Measurements from ENCODE around the gene MAP3K4. TPM values are rescaled to one million over a fixed set of nuclear protein-coding genes. Genes with fewer than 3 reads are reported as not detected.

MAP3K4 gene
- total RNA-seq, 4 donors from 2014 or later, result 22.5 to 38.0 (median 27.4) TPM

DNA sequence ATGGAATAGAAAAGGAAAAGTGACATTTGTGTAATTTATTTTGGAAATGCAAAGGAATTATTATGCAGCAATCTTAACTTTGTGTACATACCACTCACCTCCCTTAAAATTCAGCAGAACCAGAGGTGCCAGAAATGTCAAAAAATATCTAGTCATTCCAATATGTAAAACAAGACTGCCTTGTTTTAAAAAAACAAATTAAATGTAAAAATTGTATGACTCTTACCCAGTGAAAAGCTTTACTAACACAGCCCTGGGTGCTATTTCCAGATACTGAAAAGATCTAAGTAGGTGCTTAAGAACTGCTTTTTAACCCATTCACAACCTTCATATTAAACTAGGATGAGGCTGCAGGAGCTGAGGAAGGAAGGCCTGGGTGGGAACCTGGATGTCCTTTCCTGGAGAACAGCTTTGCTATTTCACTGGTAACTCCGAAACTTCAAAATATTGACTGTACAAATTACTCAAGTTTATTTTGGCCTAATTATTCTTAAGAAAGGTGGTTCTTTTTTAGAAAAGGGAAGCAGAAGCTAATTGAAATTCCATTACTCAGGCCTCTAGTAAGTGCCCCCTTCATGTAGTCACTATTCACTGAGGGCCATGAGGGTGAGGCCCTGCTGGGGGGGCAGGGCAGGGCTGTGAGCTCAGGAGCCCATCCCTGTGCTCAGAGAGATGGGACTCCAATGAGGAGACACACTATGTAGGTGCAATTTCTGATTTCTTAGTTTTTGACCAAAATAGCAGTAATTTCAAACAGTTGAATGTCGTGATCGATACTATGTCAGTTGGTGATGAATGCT lies 139.6 kb downstream of the MAP3K4 start:
- intact Hi-C loops (cut with DNase I), result no loop called here
- no peak overlapping the region for H3K27ac ChIP-seq
- DNase-seq, result no peak
- no peaks in the 10 kb centered on the region for H3K4me1 ChIP-seq
- H3K4me3 ChIP-seq, result no peak overlapping the region
- no peaks in the 10 kb centered on the region for H3K9me3 ChIP-seq
- 87 to 92% methylated on average over 3 of the region's 3 CpGs for WGBS, 2 donors
- TF ChIP-seq, protein P1, sequence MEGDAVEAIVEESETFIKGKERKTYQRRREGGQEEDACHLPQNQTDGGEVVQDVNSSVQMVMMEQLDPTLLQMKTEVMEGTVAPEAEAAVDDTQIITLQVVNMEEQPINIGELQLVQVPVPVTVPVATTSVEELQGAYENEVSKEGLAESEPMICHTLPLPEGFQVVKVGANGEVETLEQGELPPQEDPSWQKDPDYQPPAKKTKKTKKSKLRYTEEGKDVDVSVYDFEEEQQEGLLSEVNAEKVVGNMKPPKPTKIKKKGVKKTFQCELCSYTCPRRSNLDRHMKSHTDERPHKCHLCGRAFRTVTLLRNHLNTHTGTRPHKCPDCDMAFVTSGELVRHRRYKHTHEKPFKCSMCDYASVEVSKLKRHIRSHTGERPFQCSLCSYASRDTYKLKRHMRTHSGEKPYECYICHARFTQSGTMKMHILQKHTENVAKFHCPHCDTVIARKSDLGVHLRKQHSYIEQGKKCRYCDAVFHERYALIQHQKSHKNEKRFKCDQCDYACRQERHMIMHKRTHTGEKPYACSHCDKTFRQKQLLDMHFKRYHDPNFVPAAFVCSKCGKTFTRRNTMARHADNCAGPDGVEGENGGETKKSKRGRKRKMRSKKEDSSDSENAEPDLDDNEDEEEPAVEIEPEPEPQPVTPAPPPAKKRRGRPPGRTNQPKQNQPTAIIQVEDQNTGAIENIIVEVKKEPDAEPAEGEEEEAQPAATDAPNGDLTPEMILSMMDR (IDR thresholded peaks at IDR 0.05), result no peak
- TF ChIP-seq POLR2A (IDR thresholded peaks at IDR 0.05), result no peak
- H3K36me3 ChIP-seq, result peaks cover 0 to 85% (median 2%) of the 10 kb centered on the region in 3 donors
- H3K27me3 ChIP-seq, result no peaks in the 10 kb centered on the region

DNA sequence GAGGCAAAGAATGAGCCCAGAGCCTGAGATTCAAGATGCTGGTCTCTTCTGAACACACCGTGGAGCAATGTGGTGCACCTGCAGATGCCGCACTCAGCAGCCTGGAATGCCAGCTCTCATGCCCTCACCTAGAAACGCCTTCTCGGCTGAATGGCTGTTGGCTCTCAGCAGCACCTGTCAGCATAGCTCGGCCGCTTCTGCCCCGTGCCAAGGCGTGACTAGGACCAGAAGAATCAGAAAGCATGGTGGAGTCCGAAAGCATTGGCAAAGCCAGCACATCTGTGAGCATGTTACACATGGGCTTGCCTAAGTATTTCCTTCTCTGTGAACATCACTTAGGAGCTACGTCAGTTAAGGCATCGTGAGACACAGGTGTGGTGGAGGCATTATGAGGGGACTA lies 140.8 kb downstream of the MAP3K4 start:
- Histone ChIP-seq H3K4me3 (no peak overlapping the region), H3K9me3 (no peaks in the 10 kb centered on the region), H3K27me3 (no peaks in the 10 kb centered on the region), H3K4me1 (no peaks in the 10 kb centered on the region), H3K36me3 (peaks cover 0 to 86% (median 5%) of the 10 kb centered on the region in 3 donors), H3K27ac (no peak overlapping the region)
- WGBS, 2 donors, result 93 to 100% methylated on average over 3 to 7 of the region's 11 CpGs
- no peak for DNase-seq
- TF ChIP-seq, protein P1 (IDR thresholded peaks at IDR 0.05), result no peak
- TF ChIP-seq POLR2A (IDR thresholded peaks at IDR 0.05), result no peak
- intact Hi-C loops (cut with DNase I), result no loop called here

DNA sequence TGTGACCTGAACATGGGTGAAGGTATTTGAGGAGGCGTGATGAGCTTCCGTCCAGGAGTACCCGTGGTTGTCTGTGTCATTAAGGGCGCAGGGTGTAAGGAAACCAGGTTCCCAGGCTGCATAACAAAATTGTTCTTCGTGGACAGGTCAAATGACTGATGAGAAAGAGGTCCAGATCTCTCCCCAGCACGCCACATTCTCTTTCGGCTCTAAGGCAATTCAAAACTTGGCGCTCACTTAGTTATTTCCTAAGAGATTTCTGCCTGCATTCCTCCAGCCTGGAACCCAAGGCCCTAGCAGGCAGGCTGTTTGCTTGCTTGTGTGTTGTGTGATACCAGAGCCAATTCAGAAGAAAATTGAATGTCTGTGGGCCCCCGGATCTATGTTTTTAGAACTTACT lies 142.4 kb downstream of the MAP3K4 start:
- no peak for TF ChIP-seq POLR2A (IDR thresholded peaks at IDR 0.05)
- TF ChIP-seq, protein P1 (IDR thresholded peaks at IDR 0.05), result no peak
- WGBS, 2 donors, result 86 to 93% methylated on average over 9 of the region's 9 CpGs
- no peak overlapping the region for H3K4me3 ChIP-seq
- H3K36me3 ChIP-seq, result peaks cover 0 to 83% (median 5%) of the 10 kb centered on the region in 3 donors
- no peak for DNase-seq
- intact Hi-C loops (cut with DNase I), result no loop called here
- peaks cover 0 to 14% (median 0%) of the 10 kb centered on the region in 3 donors for H3K4me1 ChIP-seq
- no peaks in the 10 kb centered on the region for H3K9me3 ChIP-seq
- H3K27me3 ChIP-seq, result no peaks in the 10 kb centered on the region
- no peak overlapping the region for H3K27ac ChIP-seq

DNA sequence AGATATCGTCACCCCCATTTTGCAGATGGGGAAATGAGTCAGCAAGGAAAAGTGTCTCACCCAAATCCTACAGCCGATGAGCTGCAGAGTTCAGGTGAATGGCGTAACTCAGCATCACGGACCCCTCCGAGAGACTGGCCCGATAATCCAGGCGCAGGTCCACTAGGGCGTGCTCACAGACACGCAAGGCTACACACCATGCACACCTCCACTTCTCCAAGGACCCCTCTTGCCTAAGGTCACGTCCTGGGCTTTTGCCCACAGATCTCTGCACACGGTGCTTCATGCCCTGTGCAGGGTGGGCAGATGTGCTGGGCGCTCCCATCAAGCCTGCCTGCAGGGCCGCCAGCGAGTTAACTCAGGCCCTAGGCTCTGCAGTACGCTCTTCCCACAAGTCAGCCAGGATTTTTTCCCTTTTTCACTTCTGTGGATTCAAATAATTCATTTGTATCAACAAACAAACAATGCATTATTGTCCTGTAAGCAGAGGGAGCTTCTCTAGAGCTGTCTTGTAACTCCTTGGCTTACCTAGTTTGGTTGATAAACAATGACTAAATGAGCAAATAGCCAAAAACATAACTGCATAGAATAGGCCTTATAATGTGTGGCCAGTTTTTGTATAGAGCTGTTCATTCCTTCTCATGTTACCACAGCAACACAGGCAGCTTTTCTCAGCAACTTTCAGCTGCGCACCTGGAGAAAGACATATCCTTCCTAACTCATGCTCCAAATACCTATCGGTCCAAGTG lies 143.2 kb downstream of the MAP3K4 start:
- peaks cover 0 to 80% (median 5%) of the 10 kb centered on the region in 3 donors for H3K36me3 ChIP-seq
- intact Hi-C loops (cut with DNase I), result no loop called here
- no peak for DNase-seq
- no peak overlapping the region for H3K4me3 ChIP-seq
- H3K4me1 ChIP-seq, result peaks cover 0 to 21% (median 5%) of the 10 kb centered on the region in 3 donors
- 88 to 89% methylated on average over 9 to 17 of the region's 17 CpGs for whole genome bisulfite sequencing, 2 donors
- no peaks in the 10 kb centered on the region for H3K9me3 ChIP-seq
- no peak overlapping the region for H3K27ac ChIP-seq
- no peak for TF ChIP-seq POLR2A (IDR thresholded peaks at IDR 0.05)
- TF ChIP-seq, protein P1 (IDR thresholded peaks at IDR 0.05), result no peak
- H3K27me3 ChIP-seq, result no peaks in the 10 kb centered on the region

All from esophagus squamous epithelium (tissue), 5 donors.